OCI-LY7 (cell line): ENCODE results near the gene LAMC1.

Experiments used
- CTCF ChIP-seq: fragments of 200-600 bp; sonication (generic); conservative IDR thresholded peaks from 2 replicates; pipeline ENCODE4 v1.5.1; 2014; ENCODE audit warnings: mild to moderate bottlenecking, antibody characterized with exemption, low read length, moderate library complexity, mixed read lengths
- EZH2phosphoT487 ChIP-seq: fragments of 200-600 bp; sonication (generic); IDR thresholded peaks from 2 replicates; pipeline ENCODE4 v1.6.1; 2018; ENCODE audit warnings: low read depth, borderline replicate concordance, mild to moderate bottlenecking, mixed run types, antibody characterized with exemption, low read length, moderate library complexity, mixed read lengths

GRCh38 chr1:183058851-183059502, 35.8 kb downstream of the LAMC1 start:
- TF ChIP-seq CTCF (no peak), EZH2phosphoT487 (no peak)
